Lung (tissue), 12 donors: ENCODE measurements around the gene RABGAP1L. TPM values are rescaled to one million over a fixed set of nuclear protein-coding genes. Genes with fewer than 3 reads are reported as not detected.

ENCODE experiments used
- ATAC-seq: fragments of 200-7000 bp; cut with Tn5 transposase; one replicate; pipeline ENCODE4 v1.9.1; 2020; ENCODE audit warnings: moderate number of reproducible peaks; ENCODE audit not compliant: insufficient read depth, low FRiP score
- DNase-seq, 3 donors: peaks; one replicate each; pipeline ENCODE4 v3.0.0-alpha.2; 2013 to 2017
- H3K27ac ChIP-seq, 2 donors: one replicate each; pipeline ENCODE4 v1.5.1; 2013; ENCODE audit warnings: mild to moderate bottlenecking in 2 of 2, moderate library complexity in 2 of 2, control low read depth in 1 of 2, inconsistent platforms in 1 of 2, low read depth in 1 of 2, low read length in 1 of 2
- H3K27me3 ChIP-seq, 3 donors: one replicate each; pipeline ENCODE4 v1.5.1; 2013; ENCODE audit warnings: low read length in 2 of 3; ENCODE audit not compliant: control insufficient read depth in 3 of 3, insufficient read depth in 3 of 3
- H3K36me3 ChIP-seq, 4 donors: one replicate each; pipeline ENCODE4 v1.5.1; 2013; ENCODE audit warnings: low read length in 4 of 4, mild to moderate bottlenecking in 1 of 4, moderate library complexity in 1 of 4; ENCODE audit not compliant: control insufficient read depth in 4 of 4, insufficient read depth in 4 of 4
- H3K4me1 ChIP-seq, 5 donors: one replicate each; pipeline ENCODE4 v1.5.1; 2013; ENCODE audit warnings: low read length in 5 of 5, mild to moderate bottlenecking in 2 of 5, moderate library complexity in 1 of 5; ENCODE audit not compliant: control insufficient read depth in 5 of 5, insufficient read depth in 5 of 5
- H3K4me3 ChIP-seq: one replicate; pipeline ENCODE4 v1.5.1; 2013; ENCODE audit warnings: mild to moderate bottlenecking, control low read depth, moderate library complexity
- H3K9ac ChIP-seq, 2 donors: one replicate each; pipeline ENCODE4 v1.5.1; 2013; ENCODE audit warnings: low read length in 2 of 2, control low read depth in 1 of 2; ENCODE audit not compliant: insufficient read depth in 1 of 2
- H3K9me3 ChIP-seq, 4 donors: one replicate each; pipeline ENCODE4 v1.5.1; 2013; ENCODE audit warnings: low read length in 3 of 4, mild to moderate bottlenecking in 1 of 4, moderate library complexity in 1 of 4; ENCODE audit not compliant: control insufficient read depth in 4 of 4, insufficient read depth in 3 of 4
- CTCF ChIP-seq: IDR thresholded peaks from 2 replicates; pipeline ENCODE4 v1.5.1; 2012; ENCODE audit warnings: mild to moderate bottlenecking; ENCODE audit errors: control extremely low read depth, extremely low read depth
- WGBS, 2 donors: extraction: QIAGEN DNeasy Blood & Tissue Kit; methylation state at CpG; one replicate each; pipeline ENCODE4 v1.1.7; 2013; 5-methylcytosine and 5-hydroxymethylcytosine counted together
- polyA plus RNA-seq, 2 donors: library from polyadenylated mRNA; stranded (reverse); fragments of 200-250 nt; gene quantifications; one replicate each; pipeline ENCODE4 v1.2.1, GENCODE V29; 2013
- total RNA-seq, 2 donors: library from RNA; depleted of rRNA in 1 of 2; stranded (reverse); fragments of >200 nt in 1 of 2; gene quantifications; one replicate each; pipeline ENCODE4 v1.2.1, GENCODE V29; 2014 to 2021
- donor health status: control.
- donor health status: control.
- donor health status: Bipolar disorder and iron deficiency.
- donor health status: healthy.
- donor health status: DM: yes; HTN: yes; CAD: no.

The RABGAP1L gene
- total and polyA plus RNA-seq, 4 donors: 16.0 to 123 (median 44.5) TPM

GRCh38 chr1:174949061-174949460 is 789.7 kb downstream of the RABGAP1L start:
- WGBS, 2 donors: 96 to 100% methylated on average over 1 of the region's 1 CpG
- Histone ChIP-seq H3K27me3 (no peaks in the 10 kb centered on the region), H3K4me3 (no peak overlapping the region), H3K27ac (no peak overlapping the region), H3K36me3 (no peaks in the 10 kb centered on the region), H3K4me1 (peaks cover 2 to 9% (median 3%) of the 10 kb centered on the region in 5 donors), H3K9ac (no peak overlapping the region), H3K9me3 (no peaks in the 10 kb centered on the region)
- DNase-seq (no peak), ATAC-seq (no peak)
- TF ChIP-seq CTCF: no peak

GRCh38 chr1:174949645-174950044 is 790.3 kb downstream of the RABGAP1L start:
- no peak overlapping the region for H3K4me3 ChIP-seq
- TF ChIP-seq CTCF: no peak
- no peak overlapping the region for H3K9ac ChIP-seq
- no peak for ATAC-seq
- no peaks in the 10 kb centered on the region for H3K9me3 ChIP-seq
- peaks cover 0 to 12% (median 3%) of the 10 kb centered on the region in 5 donors for H3K4me1 ChIP-seq
- H3K27me3 ChIP-seq: no peaks in the 10 kb centered on the region
- DNase-seq: no peak
- no peak overlapping the region for H3K27ac ChIP-seq
- H3K36me3 ChIP-seq: no peaks in the 10 kb centered on the region

GRCh38 chr1:174953285-174954072 is 794.2 kb downstream of the RABGAP1L start:
- TF ChIP-seq CTCF: no peak
- no peak for ATAC-seq
- Histone ChIP-seq H3K9me3 (no peaks in the 10 kb centered on the region), H3K9ac (no peak overlapping the region), H3K27ac (no peak overlapping the region), H3K4me3 (no peak overlapping the region), H3K27me3 (no peaks in the 10 kb centered on the region), H3K36me3 (no peaks in the 10 kb centered on the region), H3K4me1 (peaks cover 0 to 13% (median 7%) of the 10 kb centered on the region in 5 donors)
- WGBS, 2 donors: 59 to 73% methylated on average over 11 of the region's 11 CpGs
- DNase-seq: no peak

GRCh38 chr1:174954073-174954460 is 794.7 kb downstream of the RABGAP1L start:
- DNase-seq (no peak), ATAC-seq (no peak)
- Histone ChIP-seq H3K27me3 (no peaks in the 10 kb centered on the region), H3K27ac (no peak overlapping the region), H3K9me3 (no peaks in the 10 kb centered on the region), H3K36me3 (no peaks in the 10 kb centered on the region), H3K9ac (no peak overlapping the region), H3K4me3 (no peak overlapping the region), H3K4me1 (peaks cover 0 to 13% (median 7%) of the 10 kb centered on the region in 5 donors)
- TF ChIP-seq CTCF: no peak
